HepG2 (cell line): ENCODE data around the gene FBF1. TPM values are rescaled to one million over a fixed set of nuclear protein-coding genes. Genes with fewer than 3 reads are reported as not detected.

Experiments
- AKNA ChIP-seq: sonication (generic); formaldehyde crosslinking; IDR thresholded peaks from 2 replicates; pipeline ENCODE4 v1.4.0; 2020; ENCODE audit warnings: missing genetic modification reagents, borderline replicate concordance
- ATM ChIP-seq: fragments of 450-650 bp; IDR thresholded peaks from 2 replicates; pipeline ENCODE4 v1.7.1; 2017; ENCODE audit warnings: mild to moderate bottlenecking, borderline replicate concordance
- DR1 ChIP-seq: sonication (generic); formaldehyde crosslinking; IDR thresholded peaks from 2 replicates; pipeline ENCODE4 v1.8.0; 2021; ENCODE audit warnings: mild to moderate bottlenecking, missing genetic modification reagents, inconsistent platforms
- EP300 ChIP-seq, 3 experiments: sonication (generic) in 1 of 3; formaldehyde crosslinking in 1 of 3; IDR thresholded peaks; 2 replicates each; pipeline versions ENCODE4 v1.5.1 to v1.6.1; 2011 to 2020; ENCODE audit warnings: low read depth in 2 of 3, low read length in 2 of 3, borderline replicate concordance in 1 of 3, improper control_type of control experiment in 1 of 3, mild to moderate bottlenecking in 1 of 3, missing genetic modification reagents in 1 of 3, moderate library complexity in 1 of 3
- ETV6 ChIP-seq: sonication (generic); formaldehyde crosslinking; conservative IDR thresholded peaks from 2 replicates; pipeline ENCODE4 v1.4.0; 2020; ENCODE audit warnings: missing genetic modification reagents
- FLYWCH1 ChIP-seq: sonication (generic); formaldehyde crosslinking; IDR thresholded peaks from 2 replicates; pipeline ENCODE4 v1.8.1; 2023; ENCODE audit warnings: mild to moderate bottlenecking, missing genetic modification reagents
- GTF3A ChIP-seq: sonication (generic); formaldehyde crosslinking; conservative IDR thresholded peaks from 2 replicates; pipeline ENCODE4 v1.4.0; 2020; ENCODE audit warnings: mild to moderate bottlenecking, missing genetic modification reagents
- HMGXB4 ChIP-seq, 2 experiments: sonication (generic) in 1 of 2; formaldehyde crosslinking in 1 of 2; IDR thresholded peaks; 2 replicates each; pipeline versions ENCODE4 v1.4.0 to v1.6.1; 2018 to 2020; ENCODE audit warnings: missing genetic modification reagents in 2 of 2, borderline replicate concordance in 1 of 2, low read depth in 1 of 2, mild to moderate bottlenecking in 1 of 2, missing biosample characterization in 1 of 2
- IKZF5 ChIP-seq: IDR thresholded peaks from 2 replicates; pipeline ENCODE4 v1.6.1; 2018; ENCODE audit warnings: missing genetic modification reagents, mild to moderate bottlenecking, missing compliant biosample characterization
- MLXIP ChIP-seq: sonication (generic); formaldehyde crosslinking; IDR thresholded peaks from 2 replicates; pipeline ENCODE4 v1.9.0; 2021; ENCODE audit warnings: missing genetic modification reagents, borderline replicate concordance
- MTA3 ChIP-seq: sonication (generic); formaldehyde crosslinking; IDR thresholded peaks from 2 replicates; pipeline ENCODE4 v1.4.0; 2020; ENCODE audit warnings: missing genetic modification reagents
- NFKBIZ ChIP-seq: IDR thresholded peaks from 2 replicates; pipeline ENCODE4 v1.6.1; 2018; ENCODE audit warnings: missing genetic modification reagents, missing compliant biosample characterization
- PHF20 ChIP-seq: sonication (generic); formaldehyde crosslinking; IDR thresholded peaks from 2 replicates; pipeline ENCODE4 v1.5.0; 2020; ENCODE audit warnings: mild to moderate bottlenecking, missing genetic modification reagents
- SMC3 ChIP-seq: IDR thresholded peaks from 2 replicates; pipeline ENCODE4 v1.6.1; 2011; ENCODE audit warnings: low read length, improper control_type of control experiment
- SOX6 ChIP-seq, 2 experiments: fragments of 450-650 bp in 1 of 2; sonication (generic) in 1 of 2; formaldehyde crosslinking in 1 of 2; IDR thresholded peaks; 2 replicates each; pipeline versions ENCODE4 v1.4.0 to v1.6.1; 2017 to 2020; ENCODE audit warnings: antibody characterized with exemption in 1 of 2, mild to moderate bottlenecking in 1 of 2, missing genetic modification reagents in 1 of 2
- SRSF1 ChIP-seq: fragments of 200-400 bp; formaldehyde crosslinking; optimal IDR thresholded peaks from 2 replicates; pipeline ENCODE3; 2017; ENCODE audit warnings: mild to moderate bottlenecking, low read depth, low read length, moderate library complexity
- ZFP62 ChIP-seq: sonication (generic); formaldehyde crosslinking; IDR thresholded peaks from 2 replicates; pipeline ENCODE4 v1.4.0; 2020; ENCODE audit warnings: missing genetic modification reagents
- polyA plus RNA-seq, 8 experiments: library from polyadenylated mRNA; depleted of rRNA in 3 of 8; stranded (reverse) in 7 of 8; unstranded in 1 of 8; fragments of >200 nt; fragmentation: Illumina TruSeq in 4 of 8; extraction: Trizol in 4 of 8; gene quantifications; 2 replicates each; pipeline versions ENCODE4 v1.2.1 to v1.2.3, GENCODE V29; 2011 to 2016; ENCODE audit warnings: low read depth in 4 of 8, missing spikeins in 1 of 8, mixed read lengths in 1 of 8; ENCODE audit not compliant: insufficient read depth in 1 of 8
- total RNA-seq, 5 experiments: library from RNA; depleted of rRNA; stranded (reverse); fragments of >200 nt; fragmentation: Illumina TruSeq; extraction: Trizol; gene quantifications; 2 replicates each; pipeline ENCODE4 v1.2.3, GENCODE V29; 2016; ENCODE audit warnings: low read depth in 1 of 5

FBF1 gene
- total and polyA plus RNA-seq, 2 of the 13 experiments (the other 11 are each of a cell fraction or from before 2014, with no cell fraction given): 2.4 to 8.1 TPM

- no peak for TF ChIP-seq MLXIP (CRISPR knock-in tag)
- TF ChIP-seq IKZF5 (CRISPR knock-in tag): no peak
- no peak for TF ChIP-seq FLYWCH1 (CRISPR knock-in tag)
- no peak for TF ChIP-seq NFKBIZ
- peak in 1 of 2 experiments; percentile 40; a peak in 1 of 4 replicates for TF ChIP-seq EP300 (IDR thresholded peaks at IDR 0.05; ENCODE audit: low read depth in 2 of 2, low read length in 2 of 2)
- TF ChIP-seq EP300 (CRISPR knock-in tag; IDR thresholded peaks at IDR 0.05; ENCODE audit: borderline replicate concordance): no peak
- TF ChIP-seq GTF3A (CRISPR knock-in tag): no peak
- no peak for TF ChIP-seq ETV6 (CRISPR knock-in tag)
- TF ChIP-seq ATM: no peak
- no peak for TF ChIP-seq DR1 (CRISPR knock-in tag)
- TF ChIP-seq SMC3: no peak
- TF ChIP-seq HMGXB4 (CRISPR knock-in tag; IDR thresholded peaks at IDR 0.05; ENCODE audit: borderline replicate concordance in 1 of 2, low read depth in 1 of 2): peak in 1 of 2 experiments; percentile 29; a peak in 2 of 4 replicates
- TF ChIP-seq MTA3 (CRISPR knock-in tag): no peak
- no peak for TF ChIP-seq SRSF1
- TF ChIP-seq SOX6 (IDR thresholded peaks at IDR 0.05): no peak
- peak; percentile 92 for TF ChIP-seq SOX6 (CRISPR knock-in tag; IDR thresholded peaks at IDR 0.05)
- no peak for TF ChIP-seq PHF20 (CRISPR knock-in tag)
- no peak for TF ChIP-seq ZFP62 (CRISPR knock-in tag)
- TF ChIP-seq AKNA (CRISPR knock-in tag): no peak
These were observed 35.5 kb upstream of the FBF1 start (continued) for GRCh38 chr17:75976175-75976848.
